Measurements from ENCODE around the gene OR51A2.

DNA sequence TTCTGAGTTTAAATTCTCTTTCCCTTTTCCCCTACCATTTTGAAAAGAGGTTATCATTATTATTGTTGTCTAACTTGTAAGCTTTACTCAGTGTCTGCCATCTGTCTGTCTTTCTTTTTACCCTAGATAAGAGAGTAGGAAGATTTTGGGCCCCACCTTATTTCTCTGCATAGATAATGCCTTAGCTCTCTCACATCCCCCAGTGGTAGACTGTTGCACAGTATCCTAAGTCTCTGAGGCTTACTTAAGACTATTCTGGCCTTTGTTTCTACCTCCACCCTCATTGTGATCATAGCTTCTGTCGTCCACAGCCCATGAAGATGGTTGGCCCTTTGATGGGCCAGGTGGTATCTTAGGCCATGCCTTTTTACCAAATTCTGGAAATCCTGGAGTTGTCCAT lies 35.5 kb upstream of the OR51A2 start:
- no peak for TF ChIP-seq CTCF (IDR thresholded peaks at IDR 0.05 in 4 of 5, conservative IDR thresholded peaks at IDR 0.05 in 1 of 5)
- no peak for TF ChIP-seq POLR2A (IDR thresholded peaks at IDR 0.05)

Measured in gastrocnemius medialis (tissue), 4 donors.